Stomach (tissue), 4 donors: Measurements from ENCODE around the gene PWP2.

Source experiments
- CTCF ChIP-seq, 7 experiments: fragments of 450-650 bp in 4 of 7; fragments of 200-600 bp in 3 of 7; sonication (generic) in 3 of 7; IDR thresholded peaks; one replicate each; pipeline ENCODE4 v1.5.1; 2016 to 2019; ENCODE audit warnings: antibody characterized with exemption in 7 of 7, control low read depth in 2 of 7, mild to moderate bottlenecking in 1 of 7
- EP300 ChIP-seq: sonication (generic); formaldehyde crosslinking; IDR thresholded peaks from one replicate; pipeline ENCODE4 v1.6.1; 2017; ENCODE audit warnings: antibody characterized with exemption
- POLR2A ChIP-seq, 4 donors: fragments of 450-650 bp; IDR thresholded peaks; one replicate each; pipeline ENCODE4 v1.6.1; 2016; ENCODE audit warnings: antibody characterized with exemption in 4 of 4, control low read depth in 2 of 4, mild to moderate bottlenecking in 1 of 4, moderate library complexity in 1 of 4

GRCh38 chr21:44070391-44070790 is 36.8 kb upstream of the PWP2 start:
- TF ChIP-seq CTCF (IDR thresholded peaks at IDR 0.05): no peak
- TF ChIP-seq EP300: no peak
- no peak for TF ChIP-seq POLR2A (IDR thresholded peaks at IDR 0.05)
